PFSK-1 (cell line): ENCODE data around the gene INSR.

Experiments used
- FOXP2 ChIP-seq: optimal IDR thresholded peaks from 2 replicates; pipeline ENCODE3; 2011; ENCODE audit warnings: borderline replicate concordance, control low read depth, inconsistent platforms; ENCODE audit not compliant: insufficient read depth; ENCODE audit errors: extremely low read length, extremely low read depth
- POLR2AphosphoS5 ChIP-seq: IDR thresholded peaks from 2 replicates; pipeline ENCODE4 v1.6.1; 2012; ENCODE audit warnings: low read depth, mild to moderate bottlenecking, control low read depth, low read length, moderate library complexity
- SIN3A ChIP-seq: IDR thresholded peaks from 2 replicates; pipeline ENCODE4 v1.6.1; 2012; ENCODE audit warnings: mild to moderate bottlenecking, low read length, moderate library complexity, borderline replicate concordance; ENCODE audit not compliant: insufficient read depth
- TAF1 ChIP-seq: IDR thresholded peaks from 2 replicates; pipeline ENCODE4 v1.6.1; 2012; ENCODE audit warnings: low read length, control low read depth, borderline replicate concordance; ENCODE audit not compliant: insufficient read depth
- TF ChIP-seq, protein P1 (sequence below), 2 experiments: IDR thresholded peaks; 2 replicates each; pipeline versions ENCODE4 v1.6.1 to v1.8.0; 2011 to 2012; ENCODE audit warnings: low read depth in 2 of 2, low read length in 2 of 2, control low read depth in 1 of 2, inconsistent platforms in 1 of 2, mild to moderate bottlenecking in 1 of 2, moderate library complexity in 1 of 2; ENCODE audit not compliant: insufficient read depth in 1 of 2

DNA sequence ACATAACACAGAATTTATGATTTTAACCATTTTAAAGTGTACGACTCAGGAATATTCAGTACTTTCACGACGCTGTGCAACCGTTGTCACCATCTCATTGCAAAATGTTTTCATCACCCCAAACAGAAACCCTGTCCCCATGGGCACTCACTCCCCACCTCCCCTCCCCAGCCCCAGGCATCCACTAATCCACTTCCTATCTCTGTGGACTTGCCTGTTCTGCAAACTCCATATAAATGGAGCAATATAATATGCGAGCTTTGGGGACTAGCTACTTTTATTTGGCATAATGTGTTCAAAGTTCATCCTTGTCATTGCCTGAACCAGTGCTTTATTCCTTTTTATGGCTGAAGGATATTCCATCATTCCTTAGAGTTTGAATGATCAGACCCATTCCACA is 7.3 kb upstream of the INSR start:
- no peak for TF ChIP-seq SIN3A
- no peak for TF ChIP-seq POLR2AphosphoS5
- TF ChIP-seq TAF1: no peak
- TF ChIP-seq, protein P1, sequence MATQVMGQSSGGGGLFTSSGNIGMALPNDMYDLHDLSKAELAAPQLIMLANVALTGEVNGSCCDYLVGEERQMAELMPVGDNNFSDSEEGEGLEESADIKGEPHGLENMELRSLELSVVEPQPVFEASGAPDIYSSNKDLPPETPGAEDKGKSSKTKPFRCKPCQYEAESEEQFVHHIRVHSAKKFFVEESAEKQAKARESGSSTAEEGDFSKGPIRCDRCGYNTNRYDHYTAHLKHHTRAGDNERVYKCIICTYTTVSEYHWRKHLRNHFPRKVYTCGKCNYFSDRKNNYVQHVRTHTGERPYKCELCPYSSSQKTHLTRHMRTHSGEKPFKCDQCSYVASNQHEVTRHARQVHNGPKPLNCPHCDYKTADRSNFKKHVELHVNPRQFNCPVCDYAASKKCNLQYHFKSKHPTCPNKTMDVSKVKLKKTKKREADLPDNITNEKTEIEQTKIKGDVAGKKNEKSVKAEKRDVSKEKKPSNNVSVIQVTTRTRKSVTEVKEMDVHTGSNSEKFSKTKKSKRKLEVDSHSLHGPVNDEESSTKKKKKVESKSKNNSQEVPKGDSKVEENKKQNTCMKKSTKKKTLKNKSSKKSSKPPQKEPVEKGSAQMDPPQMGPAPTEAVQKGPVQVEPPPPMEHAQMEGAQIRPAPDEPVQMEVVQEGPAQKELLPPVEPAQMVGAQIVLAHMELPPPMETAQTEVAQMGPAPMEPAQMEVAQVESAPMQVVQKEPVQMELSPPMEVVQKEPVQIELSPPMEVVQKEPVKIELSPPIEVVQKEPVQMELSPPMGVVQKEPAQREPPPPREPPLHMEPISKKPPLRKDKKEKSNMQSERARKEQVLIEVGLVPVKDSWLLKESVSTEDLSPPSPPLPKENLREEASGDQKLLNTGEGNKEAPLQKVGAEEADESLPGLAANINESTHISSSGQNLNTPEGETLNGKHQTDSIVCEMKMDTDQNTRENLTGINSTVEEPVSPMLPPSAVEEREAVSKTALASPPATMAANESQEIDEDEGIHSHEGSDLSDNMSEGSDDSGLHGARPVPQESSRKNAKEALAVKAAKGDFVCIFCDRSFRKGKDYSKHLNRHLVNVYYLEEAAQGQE (IDR thresholded peaks at IDR 0.05; ENCODE audit: insufficient read depth in 1 of 2, low read depth in 2 of 2, low read length in 2 of 2): no peak
- no peak for TF ChIP-seq FOXP2
